ENCODE results near the gene EIF4ENIF1.

DNA sequence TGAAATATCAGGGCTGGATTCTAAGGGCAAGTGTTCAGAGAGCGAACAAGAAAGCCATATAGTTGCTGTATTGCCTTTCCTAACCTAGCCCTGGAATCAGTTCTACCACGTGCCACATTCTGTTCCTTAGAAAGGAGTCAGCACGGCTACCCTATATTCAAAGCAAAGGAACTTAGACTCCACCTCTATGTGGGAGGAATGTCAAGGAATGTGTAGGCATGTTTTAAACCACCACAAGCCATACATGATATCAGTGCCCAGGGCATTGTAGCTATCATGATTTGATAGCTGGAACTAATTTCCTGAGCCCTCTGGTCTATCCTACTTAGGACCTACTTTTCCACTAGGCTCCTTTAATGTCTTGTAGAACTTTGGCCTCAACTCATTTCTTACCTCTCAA, 2.5 kb upstream of the EIF4ENIF1 start:
- TF ChIP-seq CTCF (IDR thresholded peaks at IDR 0.05 in 4 of 5, conservative IDR thresholded peaks at IDR 0.05 in 1 of 5), result no peak
- no peak for TF ChIP-seq POLR2A (IDR thresholded peaks at IDR 0.05)

Measured in gastrocnemius medialis (tissue), 4 donors.